OCI-LY3 (cell line): ENCODE results near the gene VIL1.

Source experiments
- H2AFZ ChIP-seq: fragments of 200-600, 300-600 bp; shearing (Covaris generic); 2 replicates; pipeline ENCODE4 v1.6.0; 2014; ENCODE audit warnings: antibody characterized with exemption, low read depth, low read length
- H3K27ac ChIP-seq: fragments of 200-600, 300-600 bp; sonication (generic); 2 replicates; pipeline ENCODE4 v1.5.1; 2014; ENCODE audit warnings: mild to moderate bottlenecking, low read length, moderate library complexity, mixed read lengths
- H3K27me3 ChIP-seq: fragments of 200-600, 300-600 bp; sonication (generic); 2 replicates; pipeline ENCODE4 v1.6.1; 2014; ENCODE audit warnings: low read depth, low read length, mixed read lengths
- H3K36me3 ChIP-seq: fragments of 200-600, 300-600 bp; sonication (generic); replicated peaks from 2 replicates; pipeline ENCODE3; 2014; ENCODE audit warnings: low read depth, low read length, mixed read lengths
- H3K4me1 ChIP-seq: fragments of 300-600, 200-600 bp; sonication (generic); 2 replicates; pipeline ENCODE4 v1.6.1; 2014; ENCODE audit warnings: low read length, mixed read lengths
- H3K4me2 ChIP-seq: fragments of 200-600, 300-600 bp; sonication (generic); 2 replicates; pipeline ENCODE4 v1.6.1; 2014; ENCODE audit warnings: low read length, mixed read lengths
- H3K4me3 ChIP-seq: fragments of 300-600, 200-600 bp; sonication (generic); 2 replicates; pipeline ENCODE4 v1.5.1; 2014; ENCODE audit warnings: antibody characterized with exemption, mild to moderate bottlenecking, low read length, moderate library complexity
- H3K79me2 ChIP-seq: fragments of 300-600, 200-600 bp; shearing (Covaris generic); 2 replicates; pipeline ENCODE4 v1.6.1; 2014; ENCODE audit warnings: mild to moderate bottlenecking, low read length, mixed read lengths
- H3K9ac ChIP-seq: fragments of 300-600, 200-600 bp; shearing (Covaris generic); 2 replicates; pipeline ENCODE4 v1.6.0; 2014; ENCODE audit warnings: mild to moderate bottlenecking, low read length, moderate library complexity
- H3K9me3 ChIP-seq: fragments of 200-600, 300-600 bp; shearing (Covaris generic); 2 replicates; pipeline ENCODE4 v1.6.1; 2014; ENCODE audit warnings: low read length, mixed read lengths; ENCODE audit not compliant: insufficient read depth
- H4K20me1 ChIP-seq: fragments of 200-600, 300-600 bp; sonication (generic); 2 replicates; pipeline ENCODE4 v1.6.1; 2016; ENCODE audit warnings: low read length, mixed read lengths; ENCODE audit not compliant: insufficient read depth
- CTCF ChIP-seq: fragments of 200-600, 300-600 bp; sonication (generic); IDR thresholded peaks from 2 replicates; pipeline ENCODE4 v1.5.1; 2014; ENCODE audit warnings: antibody characterized with exemption, low read length, low read depth
- EZH2phosphoT487 ChIP-seq: fragments of 200-600 bp; shearing (Covaris generic); IDR thresholded peaks from 2 replicates; pipeline ENCODE4 v1.6.1; 2018; ENCODE audit warnings: antibody characterized with exemption, mixed run types, low read depth

Gene VIL1

GRCh38 chr2:218392891-218393462 is 25.9 kb upstream of the VIL1 start:
- Histone ChIP-seq H3K4me3 (no peak overlapping the region), H3K27ac (no peak overlapping the region), H3K9me3 (no peaks in the 10 kb centered on the region), H3K4me2 (no peak overlapping the region), H2AFZ (no peak overlapping the region), H3K9ac (no peak overlapping the region), H3K27me3 (no peaks in the 10 kb centered on the region), H3K4me1 (peaks cover 18% of the 10 kb centered on the region), H4K20me1 (no peaks in the 10 kb centered on the region), H3K79me2 (no peaks in the 10 kb centered on the region), H3K36me3 (no peaks in the 10 kb centered on the region)
- TF ChIP-seq CTCF: no peak
- TF ChIP-seq EZH2phosphoT487: no peak

- Histone ChIP-seq H3K4me2 (no peak overlapping the region), H3K9me3 (no peaks in the 10 kb centered on the region), H4K20me1 (no peaks in the 10 kb centered on the region), H3K79me2 (no peaks in the 10 kb centered on the region), H3K4me1 (peaks cover 18% of the 10 kb centered on the region), H3K27me3 (no peaks in the 10 kb centered on the region), H2AFZ (no peak overlapping the region), H3K4me3 (no peak overlapping the region), H3K27ac (no peak overlapping the region), H3K9ac (no peak overlapping the region), H3K36me3 (no peaks in the 10 kb centered on the region)
- TF ChIP-seq CTCF (no peak), EZH2phosphoT487 (no peak)
These were observed 25.1 kb upstream of the VIL1 start for GRCh38 chr2:218393750-218394290.

- no peaks in the 10 kb centered on the region for H3K9me3 ChIP-seq
- no peaks in the 10 kb centered on the region for H3K79me2 ChIP-seq
- no peak overlapping the region for H2AFZ ChIP-seq
- H3K4me1 ChIP-seq: peaks cover 23% of the 10 kb centered on the region
- no peaks in the 10 kb centered on the region for H4K20me1 ChIP-seq
- H3K27me3 ChIP-seq: no peaks in the 10 kb centered on the region
- peak overlapping the region; percentile 94; the same call in 1 of the 2 replicates for H3K4me2 ChIP-seq
- no peaks in the 10 kb centered on the region for H3K36me3 ChIP-seq
- no peak overlapping the region for H3K4me3 ChIP-seq
- TF ChIP-seq CTCF (no peak), EZH2phosphoT487 (no peak)
- H3K27ac ChIP-seq: no peak overlapping the region
- no peak overlapping the region for H3K9ac ChIP-seq
These were observed 24.4 kb upstream of the VIL1 start for GRCh38 chr2:218394298-218395089.

GRCh38 chr2:218395090-218395444 is 23.9 kb upstream of the VIL1 start:
- Histone ChIP-seq H2AFZ (no peak overlapping the region), H3K27me3 (no peaks in the 10 kb centered on the region), H3K27ac (no peak overlapping the region), H3K4me3 (peak overlapping the region; percentile 94), H3K36me3 (no peaks in the 10 kb centered on the region), H3K9ac (peak overlapping the region; percentile 90; the same call in 1 of the 2 replicates), H4K20me1 (no peaks in the 10 kb centered on the region), H3K4me1 (peaks cover 23% of the 10 kb centered on the region), H3K79me2 (peaks cover 2% of the 10 kb centered on the region; the same call in 1 of the 2 replicates), H3K4me2 (peak overlapping the region; percentile 94), H3K9me3 (no peaks in the 10 kb centered on the region)
- TF ChIP-seq CTCF (no peak), EZH2phosphoT487 (no peak)
